PC-9 (cell line): ENCODE results near the gene OR6A2. TPM values are rescaled to one million over a fixed set of nuclear protein-coding genes. Genes with fewer than 3 reads are reported as not detected.

Experiments used
- BruUV-seq: library from RNA; stranded (reverse); fragments of 400-500 nt; replicated peaks from 2 replicates; lab custom pipeline; 2021; lab: Mats Ljungman, UMichigan
- CTCF ChIA-PET: fragments of 300-600 bp; sonication (Branson Sonifier 250); formaldehyde crosslinking; loops from one replicate; lab custom pipeline; 2022; ENCODE audit warnings: antibody characterized with exemption; lab: Charles Lee
- POLR2A ChIA-PET: fragments of 300-600 bp; sonication (Branson Sonifier 250); formaldehyde crosslinking; loops from one replicate; lab custom pipeline; 2022; ENCODE audit warnings: antibody characterized with exemption; ENCODE audit not compliant: unreplicated experiment; lab: Charles Lee
- DNase-seq, 2 experiments: peaks; one replicate each; pipeline versions ENCODE4 v3.0.0 to v3.0.0-alpha.2; 2015 to 2022; ENCODE audit warnings: mixed read lengths in 1 of 2
- H2AFZ ChIP-seq: fragments of 200-600 bp; sonication (generic); 2 replicates; pipeline ENCODE4 v1.8.1; 2017; ENCODE audit warnings: antibody characterized with exemption
- H3F3A ChIP-seq: fragments of 200-600 bp; sonication (generic); 2 replicates; pipeline ENCODE4 v1.8.1; 2017; ENCODE audit warnings: antibody characterized with exemption, mild to moderate bottlenecking, low read depth; ENCODE audit not compliant: insufficient read depth
- H3K27ac ChIP-seq: fragments of 200-600 bp; sonication (generic); 2 replicates; pipeline ENCODE4 v1.6.1; 2016; ENCODE audit warnings: mixed run types
- H3K27me3 ChIP-seq: fragments of 200-600 bp; sonication (generic); 2 replicates; pipeline ENCODE4 v1.6.1; 2016; ENCODE audit warnings: low read depth, mixed run types; ENCODE audit not compliant: insufficient read depth
- H3K36me3 ChIP-seq: fragments of 200-600 bp; sonication (generic); 2 replicates; pipeline ENCODE4 v1.6.1; 2016; ENCODE audit warnings: low read depth, mixed run types
- H3K4me1 ChIP-seq: fragments of 200-600 bp; sonication (generic); replicated peaks from 2 replicates; pipeline ENCODE4 v1.6.1; 2016; ENCODE audit warnings: mixed run types; ENCODE audit not compliant: insufficient read depth
- H3K4me2 ChIP-seq: fragments of 200-600 bp; sonication (generic); 2 replicates; pipeline ENCODE4 v1.6.1; 2017; ENCODE audit warnings: mixed run types
- H3K4me3 ChIP-seq: fragments of 200-600 bp; sonication (generic); 2 replicates; pipeline ENCODE4 v1.6.1; 2016; ENCODE audit warnings: mixed run types
- H3K79me2 ChIP-seq: fragments of 200-600 bp; sonication (generic); 2 replicates; pipeline ENCODE4 v1.6.1; 2017; ENCODE audit warnings: low read depth, mixed run types
- H3K9me2 ChIP-seq: fragments of 200-600 bp; sonication (generic); 2 replicates; pipeline ENCODE4 v1.8.1; 2017; ENCODE audit warnings: mild to moderate bottlenecking; ENCODE audit not compliant: insufficient read depth
- H3K9me3 ChIP-seq: fragments of 200-600 bp; sonication (generic); 2 replicates; pipeline ENCODE4 v1.8.1; 2016; ENCODE audit warnings: low read depth; ENCODE audit not compliant: insufficient read depth
- H4K20me1 ChIP-seq: fragments of 200-600 bp; sonication (generic); 2 replicates; pipeline ENCODE4 v1.8.1; 2017; ENCODE audit not compliant: insufficient read depth
- EZH2 ChIP-seq: fragments of 200-600 bp; sonication (generic); IDR thresholded peaks from 2 replicates; pipeline ENCODE4 v1.8.0; 2017; ENCODE audit warnings: antibody characterized with exemption, low read depth
- intact Hi-C: fragments of 100-400 bp; cut with micrococcal nuclease; formaldehyde crosslinking; loops from one replicate; pipeline ENCODE4 v1.10.0; 2022; ENCODE audit not compliant: unreplicated experiment
- total RNA-seq: library from RNA; stranded (reverse); gene quantifications from 2 replicates; pipeline ENCODE4 v1.2.3, GENCODE V29; 2021
- TF ChIP-seq, protein P1 (sequence below): fragments of 200-600 bp; sonication (generic); conservative IDR thresholded peaks from 2 replicates; pipeline ENCODE4 v1.6.1; 2017; ENCODE audit warnings: mixed run types, antibody characterized with exemption, mild to moderate bottlenecking, moderate library complexity

OR6A2 gene
- total RNA-seq, 1 experiment from 2014 or later = 0.48 TPM

- Histone ChIP-seq H3K4me1 (no peaks in the 10 kb centered on the region), H3K4me2 (no peak overlapping the region), H3K27me3 (no peaks in the 10 kb centered on the region)
These were observed 8.9 kb downstream of the OR6A2 start for GRCh38 chr11:6790546-6790945.

GRCh38 chr11:6782720-6783119 lies 16.8 kb downstream of the OR6A2 start, which contains the start of gene OR2AG1:
Gene OR2AG1, plus strand, starts transcription at chr11:6783020. Its CDS starts 2,018 bp downstream, at chr11:6785038.
- ChIA-PET POLR2A (no interaction called here), CTCF (no interaction called here)
- DNase-seq = no peak
- TF ChIP-seq, protein P1, sequence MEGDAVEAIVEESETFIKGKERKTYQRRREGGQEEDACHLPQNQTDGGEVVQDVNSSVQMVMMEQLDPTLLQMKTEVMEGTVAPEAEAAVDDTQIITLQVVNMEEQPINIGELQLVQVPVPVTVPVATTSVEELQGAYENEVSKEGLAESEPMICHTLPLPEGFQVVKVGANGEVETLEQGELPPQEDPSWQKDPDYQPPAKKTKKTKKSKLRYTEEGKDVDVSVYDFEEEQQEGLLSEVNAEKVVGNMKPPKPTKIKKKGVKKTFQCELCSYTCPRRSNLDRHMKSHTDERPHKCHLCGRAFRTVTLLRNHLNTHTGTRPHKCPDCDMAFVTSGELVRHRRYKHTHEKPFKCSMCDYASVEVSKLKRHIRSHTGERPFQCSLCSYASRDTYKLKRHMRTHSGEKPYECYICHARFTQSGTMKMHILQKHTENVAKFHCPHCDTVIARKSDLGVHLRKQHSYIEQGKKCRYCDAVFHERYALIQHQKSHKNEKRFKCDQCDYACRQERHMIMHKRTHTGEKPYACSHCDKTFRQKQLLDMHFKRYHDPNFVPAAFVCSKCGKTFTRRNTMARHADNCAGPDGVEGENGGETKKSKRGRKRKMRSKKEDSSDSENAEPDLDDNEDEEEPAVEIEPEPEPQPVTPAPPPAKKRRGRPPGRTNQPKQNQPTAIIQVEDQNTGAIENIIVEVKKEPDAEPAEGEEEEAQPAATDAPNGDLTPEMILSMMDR = no peak
- no peak for TF ChIP-seq EZH2
- Histone ChIP-seq H3K4me2 (no peak within 1 kb of the TSS), H3K27me3 (no peaks in the 10 kb centered on the region), H3K27ac (no peak within 1 kb of the TSS), H3K36me3 (no peaks in the 10 kb centered on the region), H3K9me3 (no peaks in the 10 kb centered on the region), H3K4me1 (no peaks in the 10 kb centered on the region), H4K20me1 (no peaks in the 10 kb centered on the region), H3K9me2 (no peaks in the 10 kb centered on the region), H3F3A (no peaks in the 10 kb centered on the region), H3K4me3 (no peak within 1 kb of the TSS), H3K79me2 (no peaks in the 10 kb centered on the region), H2AFZ (no peak within 1 kb of the TSS)
- no TSS peak for BruUV-seq
- intact Hi-C loops = no loop called here

More at GRCh38 chr11:6790546-6790945, 8.9 kb downstream of the OR6A2 start:
- TF ChIP-seq EZH2 = no peak
- TF ChIP-seq, protein P1 = no peak
- ChIA-PET POLR2A (no interaction called here), CTCF (no interaction called here)
- Histone ChIP-seq H2AFZ (no peak overlapping the region), H3K79me2 (no peaks in the 10 kb centered on the region), H3K9me2 (no peaks in the 10 kb centered on the region; the same call in 1 of the 2 replicates), H3K27ac (no peak overlapping the region), H4K20me1 (no peaks in the 10 kb centered on the region), H3K36me3 (no peaks in the 10 kb centered on the region), H3K4me3 (no peak overlapping the region), H3F3A (no peaks in the 10 kb centered on the region), H3K9me3 (no peaks in the 10 kb centered on the region)
- intact Hi-C loops = no loop called here
- BruUV-seq = no TSS peak
- DNase-seq = no peak

- Histone ChIP-seq H3K4me1 (no peaks in the 10 kb centered on the region), H3F3A (no peaks in the 10 kb centered on the region), H3K9me2 (no peaks in the 10 kb centered on the region), H3K27me3 (no peaks in the 10 kb centered on the region), H3K36me3 (no peaks in the 10 kb centered on the region), H3K4me2 (no peak overlapping the region), H3K27ac (no peak overlapping the region), H4K20me1 (no peaks in the 10 kb centered on the region), H2AFZ (no peak overlapping the region), H3K9me3 (no peaks in the 10 kb centered on the region), H3K79me2 (no peaks in the 10 kb centered on the region), H3K4me3 (no peak overlapping the region)
- CTCF ChIA-PET = no interaction called here
- intact Hi-C loops = no loop called here
- TF ChIP-seq EZH2 = no peak
- TF ChIP-seq, protein P1 = no peak
- POLR2A ChIA-PET = interaction anchor here (0.6 kb wide), 1 partner anchor 238 kb away, joined by 8 read pairs; no protein-coding TSS in a partner anchor
- no TSS peak for BruUV-seq
- DNase-seq = no peak
These were observed 18.7 kb downstream of the OR6A2 start for GRCh38 chr11:6780829-6781228.
